H4 (cell line): ENCODE results near the gene CCDC54. TPM values are rescaled to one million over a fixed set of nuclear protein-coding genes. Genes with fewer than 3 reads are reported as not detected.
"Not testable (repeated sequence)": the region's sequence is repeated elsewhere in the genome, so short reads cannot be mapped to it uniquely, and the experiment has no call there.

Experiments used
- DNase-seq: peaks from one replicate; pipeline ENCODE4 v3.0.0-alpha.2; 2015; ENCODE audit warnings: low spot score
- total RNA-seq: library from RNA; depleted of rRNA; stranded (reverse); fragments of >200 nt; shearing (Covaris generic); gene quantifications from 2 replicates; pipeline ENCODE4 v1.2.3, GENCODE V29; 2014; rRNA removed

The CCDC54 gene
- total RNA-seq = not detected in 2 replicates

DNA sequence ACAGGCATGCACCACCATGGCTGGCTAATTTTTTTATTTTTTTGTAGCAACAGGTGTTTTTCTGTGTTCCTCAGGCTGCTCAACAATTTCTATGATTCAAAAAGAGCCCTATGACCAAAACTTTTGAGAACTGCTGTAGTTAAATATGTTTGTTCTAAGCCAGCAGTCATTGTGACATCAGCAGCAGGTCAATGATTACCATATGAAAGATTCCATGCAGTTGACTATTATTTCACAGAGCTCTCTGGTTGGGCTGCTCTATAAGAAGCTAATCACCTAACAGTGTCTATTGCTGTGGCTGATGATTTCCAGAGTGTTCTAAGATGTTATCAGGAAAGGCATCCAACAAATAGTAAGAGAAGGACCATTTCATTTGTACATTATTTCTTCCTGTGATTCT is at the start of gene CCDC54:
Gene CCDC54, plus strand, starts transcription at position 289 of the 400 bp plus-strand sequence. CDS start 149 bp downstream, outside the sequence.
- no peak for DNase-seq

DNA sequence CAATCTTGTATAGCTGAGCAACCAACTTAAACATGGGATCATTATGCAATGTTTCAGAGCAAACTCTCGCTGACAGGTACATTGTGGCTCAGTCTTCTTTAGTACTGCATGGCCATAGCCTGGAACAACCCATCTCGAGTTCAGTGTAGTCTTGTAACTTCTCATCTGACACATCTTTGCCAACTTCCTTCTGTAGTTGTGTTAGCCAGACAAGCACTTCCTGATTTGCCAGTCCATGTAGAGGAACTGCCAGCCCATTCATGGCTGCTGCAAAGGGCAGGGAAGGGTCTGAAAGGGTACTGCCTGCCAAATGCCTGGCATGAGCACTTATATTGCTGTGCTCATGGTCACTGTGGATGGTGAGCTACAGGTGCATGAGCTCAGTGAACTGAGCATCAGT is 49.2 kb upstream of the CCDC54 start:
- no peak for DNase-seq

DNA sequence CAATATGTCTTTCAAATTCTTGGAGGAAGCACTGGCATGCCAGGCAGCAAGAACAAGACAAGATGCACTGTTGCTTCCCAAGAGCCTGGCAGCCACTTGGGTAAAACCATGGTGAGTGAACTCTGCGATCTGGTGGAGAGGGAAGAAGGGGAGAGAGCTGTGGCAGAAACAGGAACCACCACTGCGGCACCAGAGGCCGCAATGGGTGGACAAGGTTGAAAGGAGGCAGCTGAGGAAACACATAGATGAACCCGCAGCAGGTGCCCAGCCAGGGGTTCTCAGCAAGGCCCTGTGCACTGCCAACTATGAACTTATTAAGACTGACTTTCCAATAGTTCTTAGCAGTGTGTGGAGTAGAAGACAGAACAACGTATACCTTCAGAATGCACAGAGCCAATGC is 48.2 kb upstream of the CCDC54 start:
- DNase-seq = no peak

- not testable (repeated sequence) for DNase-seq
These were observed 37.5 kb upstream of the CCDC54 start for GRCh38 chr3:107339690-107340089.

- DNase-seq = no peak
These were observed 32.5 kb upstream of the CCDC54 start for GRCh38 chr3:107344722-107345121.

DNA sequence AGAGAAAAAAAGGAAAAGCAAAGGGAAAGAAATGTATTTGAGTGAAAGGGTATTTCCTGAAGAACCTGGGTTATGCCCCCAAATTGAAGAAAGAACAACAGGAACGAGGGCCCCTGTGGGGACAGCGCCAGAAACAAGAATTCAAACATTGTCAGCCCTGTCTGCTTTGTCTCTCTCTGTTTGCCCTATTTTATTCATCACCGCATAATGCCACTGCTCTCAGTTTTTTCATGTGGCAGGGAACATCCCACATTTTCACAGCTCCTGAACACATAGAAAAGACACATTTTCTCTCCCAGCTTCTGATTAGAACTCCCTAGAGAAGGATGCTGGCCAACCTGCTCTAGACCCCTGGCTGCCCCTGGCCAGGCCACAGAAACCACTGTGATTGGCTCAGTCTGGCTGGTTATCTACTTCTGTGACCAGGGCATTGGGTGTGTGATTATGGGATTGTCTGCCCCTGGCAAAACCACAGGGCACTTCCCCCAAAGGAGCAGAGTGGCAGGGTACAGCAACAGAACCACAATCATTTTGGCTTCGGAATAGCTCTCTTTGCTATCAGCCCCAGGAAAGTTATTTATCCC is 31.3 kb upstream of the CCDC54 start:
- no peak for DNase-seq

GRCh38 chr3:107346564-107346963 is 30.7 kb upstream of the CCDC54 start:
- no peak for DNase-seq

DNA sequence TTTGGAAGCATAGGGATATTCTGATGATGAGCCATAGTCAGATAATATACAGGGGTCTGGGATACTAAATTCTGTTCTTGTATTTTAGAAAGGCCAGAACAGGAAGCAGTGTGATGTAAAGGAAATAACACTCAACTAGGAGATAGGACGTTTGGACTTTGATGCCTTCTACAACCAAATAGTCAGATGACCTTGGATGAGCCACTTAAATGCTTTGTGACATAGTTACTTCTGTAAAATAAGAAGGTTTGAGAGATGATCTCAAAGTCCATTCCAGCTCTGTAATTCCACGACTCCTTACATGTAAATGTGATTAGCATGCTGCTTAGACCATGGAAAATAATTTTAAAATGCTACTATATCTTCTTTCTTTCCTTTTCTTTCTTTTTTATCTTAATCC is 29.5 kb upstream of the CCDC54 start:
- no peak for DNase-seq

- no peak for DNase-seq
These were observed 20.5 kb upstream of the CCDC54 start for GRCh38 chr3:107356706-107357105.

DNA sequence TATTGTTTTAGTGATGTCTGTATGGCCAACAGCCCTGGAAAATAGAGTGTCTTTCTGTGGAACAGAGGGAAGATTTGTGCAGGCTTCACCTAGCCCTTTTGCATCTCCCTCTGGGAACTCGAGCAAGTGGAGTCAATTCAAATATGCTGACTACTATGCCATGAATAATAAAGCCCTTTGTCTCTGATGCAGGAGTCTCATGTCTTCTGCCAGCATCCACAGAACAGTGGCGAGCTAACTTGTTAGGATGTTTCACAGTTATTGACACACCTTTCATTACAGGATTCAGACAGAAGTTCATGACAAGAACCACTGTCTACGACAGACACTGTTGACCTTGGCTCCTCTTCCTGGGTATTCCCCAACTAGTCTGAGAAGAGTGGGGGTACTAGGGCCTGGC is 15.6 kb upstream of the CCDC54 start:
- DNase-seq = no peak

GRCh38 chr3:107365051-107365450 is 12.2 kb upstream of the CCDC54 start:
- no peak for DNase-seq

DNA sequence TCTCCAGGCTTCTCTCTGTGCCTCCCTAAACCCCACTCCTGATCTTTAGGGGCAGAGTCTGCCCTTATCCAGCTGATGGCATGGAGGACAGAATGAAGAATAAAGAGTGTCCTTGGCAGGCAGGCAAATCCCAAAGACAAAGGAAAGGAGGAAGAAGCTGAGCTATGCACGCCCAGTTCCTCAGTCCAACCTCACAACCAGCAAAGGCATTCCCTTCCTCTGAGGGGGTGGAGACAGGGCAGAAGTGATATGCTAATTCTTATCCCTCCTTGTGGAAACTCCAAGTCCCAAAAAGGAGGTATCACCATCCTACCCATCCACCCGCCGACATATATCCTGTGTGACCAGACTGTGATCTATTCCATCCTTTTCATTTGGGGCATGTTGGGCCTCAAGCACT is 10.5 kb upstream of the CCDC54 start:
- peak; percentile 67 for DNase-seq

DNA sequence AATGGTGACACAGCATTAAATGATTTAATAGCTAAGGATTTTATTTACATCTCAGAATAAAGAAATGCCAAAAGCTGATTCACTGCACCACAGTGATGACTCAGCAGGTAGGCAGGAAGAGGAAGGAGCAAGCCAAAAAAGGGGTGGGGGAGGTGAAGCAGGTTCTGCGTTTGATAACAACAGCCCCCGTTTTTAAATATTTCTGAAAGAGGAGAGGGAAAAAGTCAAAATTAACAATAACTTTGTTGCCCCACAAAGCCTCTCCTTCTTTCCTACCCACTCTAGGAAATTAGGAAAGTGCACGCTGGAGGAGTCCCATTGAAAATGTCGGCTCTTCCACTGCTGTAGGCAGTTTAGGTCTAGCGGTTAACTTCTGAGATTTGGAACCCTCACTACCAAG is 9.9 kb upstream of the CCDC54 start:
- DNase-seq = peak; percentile 82

- DNase-seq = no peak
These were observed 8.4 kb upstream of the CCDC54 start for GRCh38 chr3:107368654-107369398.

DNA sequence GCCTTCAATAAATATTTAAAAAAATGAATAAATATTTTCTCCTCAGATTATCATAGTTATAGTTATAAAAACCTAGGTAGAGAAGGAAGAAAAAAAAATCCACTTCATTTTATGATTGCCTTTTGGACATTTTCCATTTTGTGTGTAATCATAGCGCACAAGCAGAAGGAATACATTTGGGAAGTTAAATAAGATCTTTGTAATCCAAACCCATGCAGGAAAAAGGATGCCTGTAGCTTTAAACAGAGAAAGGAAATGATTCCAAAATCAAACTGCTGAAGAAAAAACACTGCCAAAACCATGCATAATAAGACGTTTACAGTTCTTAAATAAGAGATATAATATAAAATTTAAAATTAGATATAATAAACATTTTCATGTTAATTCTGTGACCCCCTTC is 7.4 kb upstream of the CCDC54 start:
- no peak for DNase-seq

DNA sequence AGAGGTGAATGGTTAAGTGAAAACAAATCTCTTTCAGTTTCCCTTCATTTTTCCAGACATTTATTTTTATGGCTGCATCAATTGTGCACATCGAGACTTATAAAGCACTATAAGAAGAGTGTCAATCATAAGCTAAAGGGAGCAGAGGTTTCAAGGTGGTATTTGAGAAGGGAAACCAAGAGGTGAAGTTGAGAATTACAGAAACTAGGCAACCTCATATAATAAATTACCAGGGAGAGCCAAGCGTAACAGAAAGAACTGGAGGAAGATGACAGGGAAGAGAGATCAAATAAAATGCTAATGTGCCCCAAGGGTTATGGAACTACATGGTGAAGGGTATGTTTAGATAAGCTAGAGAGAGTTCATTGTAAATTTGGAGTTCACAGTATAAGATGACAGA is 6.3 kb upstream of the CCDC54 start:
- no peak for DNase-seq

GRCh38 chr3:107372506-107372905 is 4.7 kb upstream of the CCDC54 start:
- no peak for DNase-seq

DNA sequence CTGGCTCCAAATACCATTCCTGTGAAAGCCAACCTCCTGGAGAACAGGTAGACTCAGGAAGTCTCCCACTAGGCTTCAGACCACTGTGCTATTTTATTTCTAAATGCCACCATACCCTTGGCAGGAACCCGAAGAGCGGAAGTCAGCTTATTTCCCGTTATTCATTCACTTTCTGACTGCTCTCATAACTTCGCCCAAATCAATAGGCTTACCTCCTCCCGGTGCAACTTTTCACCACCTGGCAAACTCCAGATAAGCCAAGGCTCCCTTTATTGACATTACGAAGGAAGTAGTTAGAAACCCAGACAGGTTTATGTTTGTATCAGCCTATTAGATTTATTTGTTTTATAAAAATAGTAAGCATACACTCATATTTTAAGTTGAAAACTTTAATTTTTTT is 3.3 kb upstream of the CCDC54 start:
- no peak for DNase-seq

- no peak for DNase-seq
These were observed 1.6 kb upstream of the CCDC54 start for GRCh38 chr3:107375682-107376081.

DNA sequence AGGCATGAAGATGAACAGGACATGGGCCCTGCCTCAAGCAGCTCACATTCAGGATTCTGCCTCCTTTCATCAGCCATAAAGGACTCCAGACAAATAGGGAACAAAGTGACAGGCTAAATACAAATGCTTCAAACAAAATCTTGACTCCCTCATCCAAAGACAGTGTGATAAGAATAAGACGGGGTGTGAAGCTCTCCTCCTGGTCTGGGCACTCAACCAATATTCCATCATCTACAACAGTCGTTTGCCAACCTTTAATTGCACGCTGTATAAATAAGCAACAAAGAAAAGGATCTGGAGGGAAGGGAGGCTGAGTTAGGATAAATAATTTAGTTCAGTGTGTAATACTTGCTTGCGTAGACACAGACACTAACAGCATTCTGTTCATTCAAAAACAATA is 5.4 kb downstream of the CCDC54 start:
- DNase-seq = no peak

GRCh38 chr3:107384428-107384827 is 7.2 kb downstream of the CCDC54 start:
- DNase-seq = no peak

- no peak for DNase-seq
These were observed 7.7 kb downstream of the CCDC54 start for GRCh38 chr3:107384907-107385306.

DNA sequence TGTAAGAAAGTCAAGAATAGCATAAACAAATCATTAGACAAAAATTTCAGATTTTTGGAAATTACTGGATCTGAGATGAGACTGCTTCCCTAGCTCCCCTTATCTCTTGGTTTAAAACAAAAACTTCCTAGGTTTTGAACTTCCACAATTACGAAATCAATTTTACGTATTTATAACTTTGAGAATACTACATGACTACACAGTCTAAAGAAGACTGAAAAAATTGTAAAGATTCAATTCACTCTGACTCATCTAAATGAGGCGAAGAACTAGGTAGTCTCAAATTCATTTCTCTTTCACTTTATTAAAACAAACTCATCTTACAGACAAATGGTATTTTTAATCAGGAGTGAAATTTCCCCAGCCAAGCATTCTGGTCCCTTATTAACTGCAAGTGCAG is 10.3 kb downstream of the CCDC54 start:
- DNase-seq = no peak
